HepG2 (cell line): ENCODE results near the gene WFDC6.

Source experiments
- CTCF ChIP-seq: sonication (generic); formaldehyde crosslinking; IDR thresholded peaks from 2 replicates; pipeline ENCODE4 v1.5.0; 2020; ENCODE audit warnings: mild to moderate bottlenecking, missing genetic modification reagents, moderate library complexity
- FOXO4 ChIP-seq: sonication (generic); formaldehyde crosslinking; conservative IDR thresholded peaks from 2 replicates; pipeline ENCODE4 v1.8.1; 2023; ENCODE audit warnings: missing genetic modification reagents
- KLF13 ChIP-seq: sonication (generic); formaldehyde crosslinking; IDR thresholded peaks from 2 replicates; pipeline ENCODE4 v1.4.0; 2020; ENCODE audit warnings: mild to moderate bottlenecking, missing genetic modification reagents
- PPARG ChIP-seq: conservative IDR thresholded peaks from 2 replicates; pipeline ENCODE4 v1.6.1; 2016; ENCODE audit warnings: missing biosample characterization, missing genetic modification reagents
- RAD21 ChIP-seq: fragments of 450-650 bp; formaldehyde crosslinking; IDR thresholded peaks from 2 replicates; pipeline ENCODE4 v1.5.0; 2020; ENCODE audit warnings: mild to moderate bottlenecking
- REPIN1 ChIP-seq: sonication (generic); formaldehyde crosslinking; IDR thresholded peaks from 2 replicates; pipeline ENCODE4 v1.8.0; 2022; ENCODE audit warnings: missing genetic modification reagents, low read depth, mild to moderate bottlenecking, borderline replicate concordance
- SETDB1 ChIP-seq: sonication (generic); formaldehyde crosslinking; IDR thresholded peaks from 2 replicates; pipeline ENCODE4 v1.5.1; 2020; ENCODE audit warnings: missing genetic modification reagents, mild to moderate bottlenecking, borderline replicate concordance
- SIN3A ChIP-seq: IDR thresholded peaks from 2 replicates; pipeline ENCODE4 v1.6.1; 2011; ENCODE audit warnings: low read depth, mild to moderate bottlenecking, control low read depth, low read length, borderline replicate concordance
- SUZ12 ChIP-seq: fragments of 150-350 bp; IDR thresholded peaks from 2 replicates; pipeline ENCODE4 v1.6.1; 2014; ENCODE audit warnings: low read depth, low read length
- TCF7L2 ChIP-seq: IDR thresholded peaks from 2 replicates; pipeline ENCODE4 v1.6.1; 2011; ENCODE audit warnings: mild to moderate bottlenecking, low read depth, low read length, moderate library complexity
- ZBTB4 ChIP-seq: sonication (generic); formaldehyde crosslinking; IDR thresholded peaks from 2 replicates; pipeline ENCODE4 v1.4.0; 2020; ENCODE audit warnings: missing genetic modification reagents, mild to moderate bottlenecking, borderline replicate concordance
- ZNF292 ChIP-seq: sonication (generic); formaldehyde crosslinking; IDR thresholded peaks from 2 replicates; pipeline ENCODE4 v1.8.1; 2022; ENCODE audit warnings: mild to moderate bottlenecking, low read depth, missing genetic modification reagents, borderline replicate concordance

- TF ChIP-seq PPARG (no peak), CTCF (CRISPR knock-in tag) (no peak), FOXO4 (CRISPR knock-in tag) (no peak), KLF13 (CRISPR knock-in tag) (no peak), RAD21 (CRISPR knock-in tag) (no peak), ZBTB4 (CRISPR knock-in tag) (no peak), SIN3A (no peak), SUZ12 (no peak), SETDB1 (no peak), ZNF292 (CRISPR knock-in tag) (no peak), REPIN1 (CRISPR knock-in tag) (no peak), TCF7L2 (no peak)
Measured at GRCh38 chr20:45515147-45515913, 24.0 kb downstream of the WFDC6 start, which contains the start of gene SPINT3.
